HEK293 (cell line): ENCODE measurements around the gene C14orf132.
A peak's percentile ranks its signal among the peaks of the same experiment; 100 is the strongest.

Experiments
- CTCF ChIA-PET: fragments of 350-600 bp; formaldehyde crosslinking; extraction: SDS; loops from one replicate; lab custom pipeline; 2021; ENCODE audit warnings: antibody characterized with exemption; lab: Yijun Ruan, JAX
- POLR2A ChIA-PET: fragments of 300-600 bp; formaldehyde crosslinking; extraction: SDS; loops from one replicate; lab custom pipeline; 2020; ENCODE audit warnings: antibody characterized with exemption, inconsistent platforms; lab: Yijun Ruan, JAX
- H3K27ac ChIP-seq: fragments of 200-500 bp; sonication (Bioruptor generic); 2 replicates; pipeline ENCODE4 v1.5.1; 2014; ENCODE audit warnings: low read depth, low read length, control low read depth, inconsistent platforms; ENCODE audit errors: extremely low read depth
- H3K36me3 ChIP-seq, 2 experiments: fragments of 200-500 bp in 1 of 2; sonication (Bioruptor generic) in 1 of 2; 1 replicate in 1 of 2; 2 replicates in 1 of 2; pipeline ENCODE4 v1.5.1; 2014 to 2017; ENCODE audit warnings: inconsistent platforms in 2 of 2, low read length in 2 of 2; ENCODE audit not compliant: control insufficient read depth in 2 of 2, insufficient read depth in 1 of 2
- H3K4me1 ChIP-seq: fragments of 200-500 bp; sonication (Bioruptor generic); 2 replicates; pipeline ENCODE4 v1.5.1; 2014; ENCODE audit warnings: mild to moderate bottlenecking, low read length, inconsistent platforms; ENCODE audit not compliant: control insufficient read depth, insufficient read depth
- H3K4me3 ChIP-seq: 2 replicates; pipeline ENCODE4 v1.5.1; 2011; ENCODE audit warnings: low read depth, mild to moderate bottlenecking, control low read depth, low read length, moderate library complexity
- H3K9me3 ChIP-seq: fragments of 200-500 bp; sonication (Bioruptor generic); 2 replicates; pipeline ENCODE4 v1.5.1; 2014; ENCODE audit warnings: low read depth, low read length, inconsistent platforms; ENCODE audit not compliant: control insufficient read depth, insufficient read depth
- ATF2 ChIP-seq: fragments of 450-650 bp; formaldehyde crosslinking; IDR thresholded peaks from 2 replicates; pipeline ENCODE4 v1.5.1; 2016; ENCODE audit warnings: missing biosample characterization, missing genetic modification characterization, low read depth
- HIC1 ChIP-seq: fragments of 450-650 bp; formaldehyde crosslinking; IDR thresholded peaks from 2 replicates; pipeline ENCODE4 v1.5.1; 2016; ENCODE audit warnings: missing biosample characterization, missing genetic modification characterization
- HOXD13 ChIP-seq: sonication (generic); formaldehyde crosslinking; IDR thresholded peaks from 2 replicates; pipeline ENCODE4 v1.8.0; 2022; ENCODE audit warnings: missing genetic modification reagents, borderline replicate concordance
- KLF7 ChIP-seq: fragments of 450-650 bp; formaldehyde crosslinking; IDR thresholded peaks from 2 replicates; pipeline ENCODE4 v1.5.1; 2016; ENCODE audit warnings: missing biosample characterization, missing genetic modification characterization, borderline replicate concordance
- MEIS1 ChIP-seq: sonication (generic); formaldehyde crosslinking; IDR thresholded peaks from 2 replicates; pipeline ENCODE4 v1.8.1; 2022; ENCODE audit warnings: missing genetic modification reagents, mild to moderate bottlenecking, borderline replicate concordance
- MYNN ChIP-seq: fragments of 450-650 bp; formaldehyde crosslinking; IDR thresholded peaks from 2 replicates; pipeline ENCODE4 v1.5.1; 2016; ENCODE audit warnings: missing biosample characterization, missing genetic modification characterization, borderline replicate concordance
- PBX3 ChIP-seq: sonication (generic); formaldehyde crosslinking; IDR thresholded peaks from 2 replicates; pipeline ENCODE4 v1.8.1; 2022; ENCODE audit warnings: mild to moderate bottlenecking, moderate library complexity, missing genetic modification reagents
- PRDM6 ChIP-seq: fragments of 450-650 bp; formaldehyde crosslinking; IDR thresholded peaks from 2 replicates; pipeline ENCODE4 v1.5.1; 2017; ENCODE audit warnings: missing biosample characterization, missing genetic modification characterization
- ZBTB17 ChIP-seq: fragments of 450-650 bp; formaldehyde crosslinking; IDR thresholded peaks from 2 replicates; pipeline ENCODE4 v1.5.1; 2016; ENCODE audit warnings: missing biosample characterization, missing genetic modification characterization
- ZFHX2 ChIP-seq: fragments of 450-650 bp; formaldehyde crosslinking; conservative IDR thresholded peaks from 2 replicates; pipeline ENCODE4 v1.5.1; 2016; ENCODE audit warnings: missing biosample characterization, missing genetic modification characterization
- ZNF133 ChIP-seq: fragments of 450-650 bp; formaldehyde crosslinking; IDR thresholded peaks from 2 replicates; pipeline ENCODE4 v1.5.1; 2016; ENCODE audit warnings: missing biosample characterization, missing genetic modification characterization
- ZNF157 ChIP-seq: fragments of 450-650 bp; formaldehyde crosslinking; IDR thresholded peaks from 2 replicates; pipeline ENCODE4 v1.5.1; 2016; ENCODE audit warnings: missing biosample characterization, missing genetic modification characterization
- ZNF239 ChIP-seq: fragments of 450-650 bp; formaldehyde crosslinking; IDR thresholded peaks from 2 replicates; pipeline ENCODE4 v1.5.1; 2016; ENCODE audit warnings: missing biosample characterization, missing genetic modification characterization
- ZNF366 ChIP-seq: fragments of 450-650 bp; formaldehyde crosslinking; conservative IDR thresholded peaks from 2 replicates; pipeline ENCODE4 v1.5.1; 2016; ENCODE audit warnings: missing biosample characterization, missing genetic modification characterization
- ZNF426 ChIP-seq: fragments of 450-650 bp; formaldehyde crosslinking; IDR thresholded peaks from 2 replicates; pipeline ENCODE4 v1.5.1; 2017; ENCODE audit warnings: missing biosample characterization, missing genetic modification characterization, mild to moderate bottlenecking, inconsistent platforms, moderate library complexity
- ZNF549 ChIP-seq: fragments of 450-650 bp; IDR thresholded peaks from 2 replicates; pipeline ENCODE4 v1.5.1; 2018; ENCODE audit warnings: missing biosample characterization, missing genetic modification characterization, mild to moderate bottlenecking, inconsistent platforms, moderate library complexity
- ZNF596 ChIP-seq: fragments of 450-650 bp; IDR thresholded peaks from 2 replicates; pipeline ENCODE4 v1.5.0; 2018; ENCODE audit warnings: missing biosample characterization, mild to moderate bottlenecking, missing genetic modification characterization, moderate library complexity
- ZNF654 ChIP-seq: fragments of 450-650 bp; formaldehyde crosslinking; IDR thresholded peaks from 2 replicates; pipeline ENCODE4 v1.5.1; 2016; ENCODE audit warnings: low read depth, missing biosample characterization, missing genetic modification characterization
- ZNF792 ChIP-seq: fragments of 450-650 bp; formaldehyde crosslinking; IDR thresholded peaks from 2 replicates; pipeline ENCODE4 v1.5.1; 2016; ENCODE audit warnings: missing biosample characterization, missing genetic modification characterization

The C14orf132 gene

GRCh38 chr14:96055753-96056508 is 16.8 kb downstream of the C14orf132 start:
- Histone ChIP-seq H3K27ac (no peak overlapping the region), H3K4me3 (no peak overlapping the region), H3K4me1 (no peaks in the 10 kb centered on the region), H3K36me3 (peaks cover 0 to 8% of the 10 kb centered on the region in 2 experiments; a peak in 1 of 3 replicates), H3K9me3 (no peaks in the 10 kb centered on the region)
- POLR2A ChIA-PET: no interaction called here
- TF ChIP-seq PBX3 (CRISPR knock-in tag): no peak
- no peak for TF ChIP-seq ZFHX2
- TF ChIP-seq, all 188 proteins: peak for 0
- CTCF ChIA-PET: interaction anchor here (1.2 to 2.6 kb wide), 3 partner anchors 42 to 219 kb away, joined by 3 to 16 read pairs (median 4); no protein-coding TSS in a partner anchor

GRCh38 chr14:96056509-96057422 is 17.6 kb downstream of the C14orf132 start:
- no peaks in the 10 kb centered on the region for H3K4me1 ChIP-seq
- H3K36me3 ChIP-seq: peaks cover 0 to 4% of the 10 kb centered on the region in 2 experiments; a peak in 1 of 3 replicates
- ChIA-PET POLR2A (no interaction called here), CTCF (interaction anchor here (0.9 to 2.6 kb wide), 4 partner anchors 10 to 62 kb away, joined by 4 to 16 read pairs (median 4); no protein-coding TSS in a partner anchor)
- TF ChIP-seq ZNF133 (tag by site-specific recombination) (no peak), ZNF426 (tag by site-specific recombination) (no peak), ZNF366 (tag by site-specific recombination) (no peak), ZNF792 (no peak), HOXD13 (no peak), ZNF654 (0 out of 2 replicates have a peak, but pooled peaks have one; percentile 13), ATF2 (tag by site-specific recombination) (no peak), ZNF596 (tag by site-specific recombination) (no peak)
- no peak overlapping the region for H3K27ac ChIP-seq
- no peak overlapping the region for H3K4me3 ChIP-seq
- H3K9me3 ChIP-seq: no peaks in the 10 kb centered on the region

GRCh38 chr14:96057738-96058137 is 18.6 kb downstream of the C14orf132 start:
- CTCF ChIA-PET: interaction anchor here (1.5 to 2.6 kb wide), 2 partner anchors 41 to 63 kb away, joined by 5 to 16 read pairs; no protein-coding TSS in a partner anchor
- POLR2A ChIA-PET: no interaction called here
- H3K36me3 ChIP-seq: no peaks in the 10 kb centered on the region
- no peaks in the 10 kb centered on the region for H3K9me3 ChIP-seq
- no peaks in the 10 kb centered on the region for H3K4me1 ChIP-seq
- no peak overlapping the region for H3K27ac ChIP-seq
- no peak overlapping the region for H3K4me3 ChIP-seq
- TF ChIP-seq ZNF239 (no peak), ZNF157 (tag by site-specific recombination) (no peak), MEIS1 (CRISPR knock-in tag) (no peak), HIC1 (tag by site-specific recombination) (no peak), KLF7 (no peak), ATF2 (tag by site-specific recombination) (no peak), ZNF549 (tag by site-specific recombination) (no peak), PRDM6 (tag by site-specific recombination) (no peak), ZBTB17 (tag by site-specific recombination) (no peak), MYNN (tag by site-specific recombination) (no peak)
